ENCODE data around the gene ATXN1. TPM values are rescaled to one million over a fixed set of nuclear protein-coding genes. Genes with fewer than 3 reads are reported as not detected.

ATXN1 gene
- polyA plus RNA-seq, 1 donor from 2014 or later, result 28.2 TPM

DNA sequence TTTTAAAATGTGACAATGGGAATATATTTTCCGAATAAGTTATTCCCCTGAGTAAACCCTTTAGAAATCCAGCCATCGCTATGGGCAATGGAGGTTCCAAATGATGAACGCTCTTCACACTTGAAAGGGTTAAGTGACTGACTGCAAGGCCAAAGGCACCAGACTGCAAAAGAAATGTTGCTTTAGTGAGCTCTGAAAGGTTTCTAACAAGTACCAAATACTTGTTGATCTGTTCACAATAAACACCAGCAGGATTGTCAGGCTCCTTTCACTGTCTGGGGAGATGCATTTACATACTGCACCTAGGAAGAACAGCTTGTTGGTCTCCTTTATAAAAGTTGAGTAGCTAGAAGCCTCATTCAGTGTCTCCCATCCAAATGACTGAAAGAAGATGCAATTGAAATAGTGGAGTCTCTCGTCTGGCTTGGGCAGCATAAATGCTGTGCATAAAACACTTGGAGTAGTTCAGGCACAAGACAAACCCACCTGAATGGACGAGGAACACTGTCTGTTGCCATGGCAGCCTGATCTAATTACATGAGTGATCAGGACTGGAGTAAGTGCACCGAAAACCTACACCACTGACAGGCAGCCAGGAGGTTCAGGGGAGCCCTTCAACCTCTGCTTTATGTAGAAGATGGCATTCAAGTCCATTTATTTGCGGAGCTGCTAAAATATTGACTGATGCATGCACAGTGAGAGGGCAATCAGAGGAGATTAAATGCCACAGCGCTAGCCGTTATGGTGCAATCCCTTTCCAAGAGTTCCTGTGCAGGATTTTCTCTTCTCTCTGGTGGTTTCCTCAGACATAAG is 2.9 kb downstream of the ATXN1 start:
- Histone ChIP-seq H2AFZ (ENCODE audit: low read depth, low read length) (no peak overlapping the region), H3F3A (ENCODE audit: insufficient read depth, low read length, poor library complexity, severe bottlenecking) (peaks cover 11% of the 10 kb centered on the region), H3K9me3 (ENCODE audit: low read length) (no peaks in the 10 kb centered on the region), H3K36me3 (ENCODE audit: insufficient read depth, low read length) (no peaks in the 10 kb centered on the region), H3K9ac (ENCODE audit: low read length) (peak overlapping the region; percentile 97), H3K9me2 (ENCODE audit: insufficient read depth, low read length) (no peaks in the 10 kb centered on the region), H3K4me3 (ENCODE audit: low read length) (peak overlapping the region; percentile 82), H4K20me1 (ENCODE audit: insufficient read depth) (no peaks in the 10 kb centered on the region), H3K27ac (ENCODE audit: low read length) (peak overlapping the region; percentile 98), H3K27me3 (ENCODE audit: insufficient read depth, low read depth, low read length) (no peaks in the 10 kb centered on the region), H3K4me2 (ENCODE audit: low read length) (peak overlapping the region; percentile 79), H3K79me2 (replicated peaks; ENCODE audit: insufficient read depth, low read length) (peaks cover 39% of the 10 kb centered on the region)
- TF ChIP-seq SMC3 (conservative IDR thresholded peaks at IDR 0.05; ENCODE audit: poor library complexity) (no peak), POLR2AphosphoS5 (IDR thresholded peaks at IDR 0.05) (peak; percentile 61), RAD21 (conservative IDR thresholded peaks at IDR 0.05) (peak; percentile 37), TAF1 (IDR thresholded peaks at IDR 0.05; ENCODE audit: low read depth) (no peak), EP300 (conservative IDR thresholded peaks at IDR 0.05; ENCODE audit: poor library complexity, severe bottlenecking) (peak; percentile 34), EZH2 (IDR thresholded peaks at IDR 0.05; ENCODE audit: borderline replicate concordance, insufficient read depth, low read length, poor library complexity, severe bottlenecking) (no peak), MXI1 (conservative IDR thresholded peaks at IDR 0.05; ENCODE audit: poor library complexity, severe bottlenecking) (peak; percentile 47)
- TF ChIP-seq, protein P1, sequence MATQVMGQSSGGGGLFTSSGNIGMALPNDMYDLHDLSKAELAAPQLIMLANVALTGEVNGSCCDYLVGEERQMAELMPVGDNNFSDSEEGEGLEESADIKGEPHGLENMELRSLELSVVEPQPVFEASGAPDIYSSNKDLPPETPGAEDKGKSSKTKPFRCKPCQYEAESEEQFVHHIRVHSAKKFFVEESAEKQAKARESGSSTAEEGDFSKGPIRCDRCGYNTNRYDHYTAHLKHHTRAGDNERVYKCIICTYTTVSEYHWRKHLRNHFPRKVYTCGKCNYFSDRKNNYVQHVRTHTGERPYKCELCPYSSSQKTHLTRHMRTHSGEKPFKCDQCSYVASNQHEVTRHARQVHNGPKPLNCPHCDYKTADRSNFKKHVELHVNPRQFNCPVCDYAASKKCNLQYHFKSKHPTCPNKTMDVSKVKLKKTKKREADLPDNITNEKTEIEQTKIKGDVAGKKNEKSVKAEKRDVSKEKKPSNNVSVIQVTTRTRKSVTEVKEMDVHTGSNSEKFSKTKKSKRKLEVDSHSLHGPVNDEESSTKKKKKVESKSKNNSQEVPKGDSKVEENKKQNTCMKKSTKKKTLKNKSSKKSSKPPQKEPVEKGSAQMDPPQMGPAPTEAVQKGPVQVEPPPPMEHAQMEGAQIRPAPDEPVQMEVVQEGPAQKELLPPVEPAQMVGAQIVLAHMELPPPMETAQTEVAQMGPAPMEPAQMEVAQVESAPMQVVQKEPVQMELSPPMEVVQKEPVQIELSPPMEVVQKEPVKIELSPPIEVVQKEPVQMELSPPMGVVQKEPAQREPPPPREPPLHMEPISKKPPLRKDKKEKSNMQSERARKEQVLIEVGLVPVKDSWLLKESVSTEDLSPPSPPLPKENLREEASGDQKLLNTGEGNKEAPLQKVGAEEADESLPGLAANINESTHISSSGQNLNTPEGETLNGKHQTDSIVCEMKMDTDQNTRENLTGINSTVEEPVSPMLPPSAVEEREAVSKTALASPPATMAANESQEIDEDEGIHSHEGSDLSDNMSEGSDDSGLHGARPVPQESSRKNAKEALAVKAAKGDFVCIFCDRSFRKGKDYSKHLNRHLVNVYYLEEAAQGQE (IDR thresholded peaks at IDR 0.05; ENCODE audit: borderline replicate concordance), result no peak
- TF ChIP-seq, protein P2, sequence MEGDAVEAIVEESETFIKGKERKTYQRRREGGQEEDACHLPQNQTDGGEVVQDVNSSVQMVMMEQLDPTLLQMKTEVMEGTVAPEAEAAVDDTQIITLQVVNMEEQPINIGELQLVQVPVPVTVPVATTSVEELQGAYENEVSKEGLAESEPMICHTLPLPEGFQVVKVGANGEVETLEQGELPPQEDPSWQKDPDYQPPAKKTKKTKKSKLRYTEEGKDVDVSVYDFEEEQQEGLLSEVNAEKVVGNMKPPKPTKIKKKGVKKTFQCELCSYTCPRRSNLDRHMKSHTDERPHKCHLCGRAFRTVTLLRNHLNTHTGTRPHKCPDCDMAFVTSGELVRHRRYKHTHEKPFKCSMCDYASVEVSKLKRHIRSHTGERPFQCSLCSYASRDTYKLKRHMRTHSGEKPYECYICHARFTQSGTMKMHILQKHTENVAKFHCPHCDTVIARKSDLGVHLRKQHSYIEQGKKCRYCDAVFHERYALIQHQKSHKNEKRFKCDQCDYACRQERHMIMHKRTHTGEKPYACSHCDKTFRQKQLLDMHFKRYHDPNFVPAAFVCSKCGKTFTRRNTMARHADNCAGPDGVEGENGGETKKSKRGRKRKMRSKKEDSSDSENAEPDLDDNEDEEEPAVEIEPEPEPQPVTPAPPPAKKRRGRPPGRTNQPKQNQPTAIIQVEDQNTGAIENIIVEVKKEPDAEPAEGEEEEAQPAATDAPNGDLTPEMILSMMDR (IDR thresholded peaks at IDR 0.05; ENCODE audit: poor library complexity, severe bottlenecking), result no peak

DNA sequence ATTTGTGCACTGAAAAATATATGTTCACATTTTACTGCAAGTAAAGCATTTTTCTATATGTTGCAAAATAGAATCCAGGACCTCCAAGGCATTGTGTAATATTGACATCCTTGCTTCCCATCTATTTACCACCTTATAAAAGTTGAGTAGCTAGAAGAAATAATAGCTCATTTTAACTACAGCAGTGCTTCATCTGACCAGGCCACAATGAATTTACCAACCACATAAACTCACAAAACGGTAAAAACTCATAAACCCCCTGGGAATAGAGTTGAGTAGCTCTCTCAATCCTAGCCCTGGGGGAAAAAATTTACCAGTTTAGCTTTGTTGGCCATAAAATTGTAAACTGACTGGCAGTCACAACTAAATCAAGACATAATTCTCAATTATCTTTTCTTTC is 3.9 kb downstream of the ATXN1 start:
- H3K4me2 ChIP-seq (ENCODE audit: low read length), result peak overlapping the region; percentile 56
- H3K79me2 ChIP-seq (replicated peaks; ENCODE audit: insufficient read depth, low read length), result peaks cover 39% of the 10 kb centered on the region
- peak overlapping the region; percentile 82 for H3K4me3 ChIP-seq (ENCODE audit: low read length)

More for the DNA sequence above, 3.9 kb downstream of the ATXN1 start:
- no peak overlapping the region for H2AFZ ChIP-seq (ENCODE audit: low read depth, low read length)
- no peaks in the 10 kb centered on the region for H3K9me3 ChIP-seq (ENCODE audit: low read length)
- no peaks in the 10 kb centered on the region for H4K20me1 ChIP-seq (ENCODE audit: insufficient read depth)
- no peaks in the 10 kb centered on the region for H3K36me3 ChIP-seq (ENCODE audit: insufficient read depth, low read length)
- H3K9me2 ChIP-seq (ENCODE audit: insufficient read depth, low read length), result no peaks in the 10 kb centered on the region
- TF ChIP-seq, protein P2 (IDR thresholded peaks at IDR 0.05; ENCODE audit: poor library complexity, severe bottlenecking), result no peak
- TF ChIP-seq SMC3 (conservative IDR thresholded peaks at IDR 0.05; ENCODE audit: poor library complexity) (no peak), EZH2 (IDR thresholded peaks at IDR 0.05; ENCODE audit: borderline replicate concordance, insufficient read depth, low read length, poor library complexity, severe bottlenecking) (no peak), TAF1 (IDR thresholded peaks at IDR 0.05; ENCODE audit: low read depth) (no peak)
- H3K9ac ChIP-seq (ENCODE audit: low read length), result no peak overlapping the region
- H3K27ac ChIP-seq (ENCODE audit: low read length), result no peak overlapping the region
- peaks cover 11% of the 10 kb centered on the region for H3F3A ChIP-seq (ENCODE audit: insufficient read depth, low read length, poor library complexity, severe bottlenecking)
- no peaks in the 10 kb centered on the region for H3K27me3 ChIP-seq (ENCODE audit: insufficient read depth, low read depth, low read length)

Measured in neural cell (in vitro differentiated cells).